DMS 273 treated with DMSO at 0.1 percent for 48 hours (cell line): ENCODE data around the gene ERCC2.

Experiments
- DNase-seq: peaks from one replicate; lab custom pipeline; 2025; lab: John Stamatoyannopoulos, UW

ERCC2 gene

GRCh38 chr19:45303269-45304060 is 66.9 kb downstream of the ERCC2 start:
- no peak for DNase-seq

- DNase-seq, result no peak
Observed at GRCh38 chr19:45302416-45302815, 68.0 kb downstream of the ERCC2 start.
